ENCODE data around the gene PALM.
A peak's percentile ranks its signal among the peaks of the same experiment; 100 is the strongest.

The PALM gene

GRCh38 chr19:796692-797527 is 88.2 kb downstream of the PALM start, which contains the start of gene PTBP1:
TSS of gene PTBP1 (plus strand) at chr19:797452. CDS start at chr19:797498, 46 bp downstream.
- peak within 1 kb of the TSS; percentile 90 for H2BK5ac ChIP-seq (ENCODE audit: low read depth, low read length, poor library complexity)
- no peaks in the 10 kb centered on the region for H3K9me3 ChIP-seq (ENCODE audit: insufficient read depth, low read depth, low read length)
- H4K12ac ChIP-seq (ENCODE audit: low read depth, low read length) = peak within 1 kb of the TSS; percentile 98
- peak within 1 kb of the TSS; percentile 98 for H3K4me3 ChIP-seq (ENCODE audit: low read depth, low read length)
- H3K18ac ChIP-seq (ENCODE audit: low read length) = peak within 1 kb of the TSS; percentile 79
- H3K27ac ChIP-seq (ENCODE audit: low read depth, low read length) = peak within 1 kb of the TSS; percentile 98
- peaks cover 26% of the 10 kb centered on the region for H3K79me1 ChIP-seq (ENCODE audit: low read length)
- H2BK12ac ChIP-seq (ENCODE audit: low read length) = no peak within 1 kb of the TSS
- no CpG with 5 or more reads among the region's 83 CpGs for WGBS (ENCODE audit: extremely low coverage, insufficient coverage, insufficient read length)
- peak within 1 kb of the TSS; percentile 98 for H4K91ac ChIP-seq (ENCODE audit: low read depth, low read length)
- H3K9ac ChIP-seq (ENCODE audit: low read length) = peak within 1 kb of the TSS; percentile 98
- peaks cover 28 to 30% of the 10 kb centered on the region in 2 experiments for H3K4me1 ChIP-seq (ENCODE audit: control insufficient read depth in 1 of 2, insufficient read depth in 2 of 2, low read length in 2 of 2)
- peaks cover 39% of the 10 kb centered on the region for H3K79me2 ChIP-seq (ENCODE audit: control insufficient read depth, insufficient read depth, low read length, poor library complexity)
- peak within 1 kb of the TSS; percentile 94 for H4K8ac ChIP-seq (ENCODE audit: low read depth, low read length)
- peak within 1 kb of the TSS; percentile 93 for H3K14ac ChIP-seq (ENCODE audit: low read length)
- no peak within 1 kb of the TSS for H3K23ac ChIP-seq (ENCODE audit: low read length)
- H3K36me3 ChIP-seq (ENCODE audit: control insufficient read depth in 1 of 2, insufficient read depth in 2 of 2, low read length in 2 of 2) = peaks cover 30 to 32% of the 10 kb centered on the region in 2 experiments
- H3K4ac ChIP-seq (ENCODE audit: low read depth, low read length) = peak within 1 kb of the TSS; percentile 100
- peak within 1 kb of the TSS; percentile 81 for H2BK120ac ChIP-seq (ENCODE audit: insufficient read depth, low read length, poor library complexity)
- DNase-seq = peak; percentile 100
- H2AK5ac ChIP-seq (ENCODE audit: low read length) = peak within 1 kb of the TSS; percentile 86
- no peaks in the 10 kb centered on the region for H3K27me3 ChIP-seq (ENCODE audit: insufficient read depth, low read length)
- H3K4me2 ChIP-seq (ENCODE audit: low read length) = peak within 1 kb of the TSS; percentile 91
- H2AFZ ChIP-seq (ENCODE audit: insufficient read depth, low read length, poor library complexity) = peak within 1 kb of the TSS; percentile 77
